Peyer's patch (tissue), 4 donors: ENCODE results near the gene SMPD1.

Source experiments
- POLR2A ChIP-seq, 2 donors: fragments of 450-650 bp; IDR thresholded peaks; one replicate each; pipeline ENCODE4 v1.5.1; 2017; ENCODE audit warnings: antibody characterized with exemption in 2 of 2, mild to moderate bottlenecking in 2 of 2, moderate library complexity in 2 of 2
- TF ChIP-seq, protein P1 (sequence below), 6 experiments: fragments of 450-650 bp in 4 of 6; fragments of 200-600 bp in 2 of 6; sonication (generic) in 1 of 6; IDR thresholded peaks; one replicate each; pipeline ENCODE4 v1.5.1; 2017 to 2019; ENCODE audit warnings: antibody characterized with exemption in 6 of 6, mild to moderate bottlenecking in 3 of 6, moderate library complexity in 1 of 6

DNA sequence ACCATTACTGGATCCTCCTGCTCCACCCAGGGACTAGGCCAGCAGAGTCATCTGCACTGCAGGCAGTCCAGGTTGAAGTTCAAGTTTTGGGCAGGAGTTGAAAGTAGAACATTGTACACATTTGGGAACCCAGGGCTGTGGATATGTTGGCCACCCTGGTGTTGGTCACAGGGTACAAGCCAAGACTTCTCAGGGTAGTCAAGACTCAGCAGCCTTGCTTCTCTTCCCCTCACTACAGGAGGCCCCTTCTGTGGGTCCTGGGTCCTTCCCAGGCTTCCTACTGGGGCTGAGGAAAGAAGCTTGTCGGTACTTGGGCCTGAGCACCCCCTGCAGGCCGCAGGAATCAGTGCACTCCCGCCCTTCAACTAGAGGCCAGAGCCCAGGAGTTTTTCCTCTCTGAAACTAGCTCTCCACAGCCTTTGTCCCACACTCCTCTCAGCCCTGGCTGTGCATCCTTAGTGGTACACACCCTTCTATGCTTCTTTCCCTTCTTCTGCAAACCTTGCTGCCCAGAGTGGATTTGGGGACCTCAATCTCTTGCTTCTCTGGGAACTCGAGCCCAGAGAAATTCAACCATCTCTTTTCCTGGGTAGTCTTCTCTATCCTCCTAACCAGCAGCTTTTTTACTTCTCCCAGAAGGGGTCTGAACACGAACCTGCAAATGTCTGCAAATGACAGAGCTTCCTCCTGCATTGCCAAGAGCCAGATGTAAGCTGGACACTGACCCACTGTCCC, 53.2 kb downstream of the SMPD1 start:
- TF ChIP-seq, protein P1, sequence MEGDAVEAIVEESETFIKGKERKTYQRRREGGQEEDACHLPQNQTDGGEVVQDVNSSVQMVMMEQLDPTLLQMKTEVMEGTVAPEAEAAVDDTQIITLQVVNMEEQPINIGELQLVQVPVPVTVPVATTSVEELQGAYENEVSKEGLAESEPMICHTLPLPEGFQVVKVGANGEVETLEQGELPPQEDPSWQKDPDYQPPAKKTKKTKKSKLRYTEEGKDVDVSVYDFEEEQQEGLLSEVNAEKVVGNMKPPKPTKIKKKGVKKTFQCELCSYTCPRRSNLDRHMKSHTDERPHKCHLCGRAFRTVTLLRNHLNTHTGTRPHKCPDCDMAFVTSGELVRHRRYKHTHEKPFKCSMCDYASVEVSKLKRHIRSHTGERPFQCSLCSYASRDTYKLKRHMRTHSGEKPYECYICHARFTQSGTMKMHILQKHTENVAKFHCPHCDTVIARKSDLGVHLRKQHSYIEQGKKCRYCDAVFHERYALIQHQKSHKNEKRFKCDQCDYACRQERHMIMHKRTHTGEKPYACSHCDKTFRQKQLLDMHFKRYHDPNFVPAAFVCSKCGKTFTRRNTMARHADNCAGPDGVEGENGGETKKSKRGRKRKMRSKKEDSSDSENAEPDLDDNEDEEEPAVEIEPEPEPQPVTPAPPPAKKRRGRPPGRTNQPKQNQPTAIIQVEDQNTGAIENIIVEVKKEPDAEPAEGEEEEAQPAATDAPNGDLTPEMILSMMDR (IDR thresholded peaks at IDR 0.05), result peak; percentile 68 to 79 (median 76)
- TF ChIP-seq POLR2A (IDR thresholded peaks at IDR 0.05), result no peak
